Right lobe of liver (tissue), 4 donors: ENCODE data around the gene B4GALNT3.

Experiments
- POLR2A ChIP-seq: fragments of 450-650 bp; IDR thresholded peaks from one replicate; pipeline ENCODE4 v1.6.1; 2017; ENCODE audit warnings: antibody characterized with exemption, mild to moderate bottlenecking
- TF ChIP-seq, protein P1 (sequence below), 4 donors: fragments of 200-600 bp in 3 of 4; fragments of 450-650 bp in 1 of 4; IDR thresholded peaks; one replicate each; pipeline versions ENCODE4 v1.5.1 to v1.8.0; 2016 to 2022; ENCODE audit warnings: antibody characterized with exemption in 4 of 4, mild to moderate bottlenecking in 2 of 4
- donor health status: DM: no; HTN: no; CAD: no.
- donor health status: DM: no; HTN: no; CAD: no.
- donor health status: DM: no; HTN: yes; CAD: no.

DNA sequence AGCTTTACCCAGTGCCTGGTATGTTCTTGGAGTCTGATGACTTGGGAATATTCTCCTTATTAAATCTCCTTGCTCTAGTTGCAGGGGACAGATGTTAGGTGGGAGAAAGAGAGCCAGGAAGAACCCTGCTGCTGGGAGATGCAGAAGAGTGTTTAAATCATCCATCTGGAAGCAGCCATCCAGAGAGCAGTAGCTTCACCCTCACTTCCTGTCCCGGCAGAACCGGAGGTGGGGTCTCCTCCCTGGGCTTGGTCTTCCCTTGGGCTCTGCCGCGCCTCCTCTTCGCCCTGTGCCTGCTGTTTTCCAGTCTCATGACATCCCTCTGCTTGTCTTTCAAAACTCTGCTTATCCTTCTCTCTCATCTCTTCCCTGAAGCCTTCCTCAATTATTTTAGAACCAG, 15.5 kb downstream of the B4GALNT3 start:
- TF ChIP-seq, protein P1, sequence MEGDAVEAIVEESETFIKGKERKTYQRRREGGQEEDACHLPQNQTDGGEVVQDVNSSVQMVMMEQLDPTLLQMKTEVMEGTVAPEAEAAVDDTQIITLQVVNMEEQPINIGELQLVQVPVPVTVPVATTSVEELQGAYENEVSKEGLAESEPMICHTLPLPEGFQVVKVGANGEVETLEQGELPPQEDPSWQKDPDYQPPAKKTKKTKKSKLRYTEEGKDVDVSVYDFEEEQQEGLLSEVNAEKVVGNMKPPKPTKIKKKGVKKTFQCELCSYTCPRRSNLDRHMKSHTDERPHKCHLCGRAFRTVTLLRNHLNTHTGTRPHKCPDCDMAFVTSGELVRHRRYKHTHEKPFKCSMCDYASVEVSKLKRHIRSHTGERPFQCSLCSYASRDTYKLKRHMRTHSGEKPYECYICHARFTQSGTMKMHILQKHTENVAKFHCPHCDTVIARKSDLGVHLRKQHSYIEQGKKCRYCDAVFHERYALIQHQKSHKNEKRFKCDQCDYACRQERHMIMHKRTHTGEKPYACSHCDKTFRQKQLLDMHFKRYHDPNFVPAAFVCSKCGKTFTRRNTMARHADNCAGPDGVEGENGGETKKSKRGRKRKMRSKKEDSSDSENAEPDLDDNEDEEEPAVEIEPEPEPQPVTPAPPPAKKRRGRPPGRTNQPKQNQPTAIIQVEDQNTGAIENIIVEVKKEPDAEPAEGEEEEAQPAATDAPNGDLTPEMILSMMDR (IDR thresholded peaks at IDR 0.05): no peak
- no peak for TF ChIP-seq POLR2A
